ENCODE results near the gene CKB.
A peak's percentile ranks its signal among the peaks of the same experiment; 100 is the strongest.
"Not testable (repeated sequence)": the region's sequence is repeated elsewhere in the genome, so short reads cannot be mapped to it uniquely, and the experiment has no call there.

Gene CKB

GRCh38 chr14:103526247-103526913 lies 3.8 kb upstream of the CKB start:
- DNase-seq (ENCODE audit: low read depth in 3 of 3): no peak

- not testable (repeated sequence) for DNase-seq (ENCODE audit: low read depth in 3 of 3)
Measured at GRCh38 chr14:103525430-103526246, 3.0 kb upstream of the CKB start.

- DNase-seq (ENCODE audit: low read depth in 3 of 3): no peak
Measured at GRCh38 chr14:103524002-103524935, 1.6 kb upstream of the CKB start.

- DNase-seq (ENCODE audit: low read depth in 3 of 3): no peak
Measured at GRCh38 chr14:103523575-103523954, 935 bp upstream of the CKB start.

GRCh38 chr14:103521951-103522563 lies 573 bp downstream of the CKB start:
- no peak for DNase-seq (ENCODE audit: low read depth in 3 of 3)

GRCh38 chr14:103521438-103521950 lies 1.1 kb downstream of the CKB start:
- no peak for DNase-seq (ENCODE audit: low read depth in 3 of 3)

GRCh38 chr14:103520657-103521437 lies 1.8 kb downstream of the CKB start:
- DNase-seq (ENCODE audit: low read depth in 3 of 3): peak in 2 of 3 donors; percentile 16 to 43

- no peak for DNase-seq (ENCODE audit: low read depth in 3 of 3)
Measured at GRCh38 chr14:103520269-103520656, 2.4 kb downstream of the CKB start.

- DNase-seq (ENCODE audit: low read depth in 3 of 3): no peak
Measured at GRCh38 chr14:103519837-103520212, 2.8 kb downstream of the CKB start.

GRCh38 chr14:103519043-103519836 lies 3.4 kb downstream of the CKB start:
- no peak for DNase-seq (ENCODE audit: low read depth in 3 of 3)

GRCh38 chr14:103518422-103519042 lies 4.1 kb downstream of the CKB start:
- DNase-seq (ENCODE audit: low read depth in 3 of 3): peak; percentile 19 to 59 (median 39)

- no peak for DNase-seq (ENCODE audit: low read depth in 3 of 3)
Measured at GRCh38 chr14:103517721-103518421, 4.8 kb downstream of the CKB start.

GRCh38 chr14:103517174-103517566 lies 5.5 kb downstream of the CKB start:
- no peak for DNase-seq (ENCODE audit: low read depth in 3 of 3)

- DNase-seq (ENCODE audit: low read depth in 3 of 3): no peak
Measured at GRCh38 chr14:103516426-103517173, 6.0 kb downstream of the CKB start.

- DNase-seq (ENCODE audit: low read depth in 3 of 3): no peak
Measured at GRCh38 chr14:103514596-103515421, 7.8 kb downstream of the CKB start.

- DNase-seq (ENCODE audit: low read depth in 3 of 3): no peak
Measured at GRCh38 chr14:103512701-103513611, 9.7 kb downstream of the CKB start.

Data from stimulated activated CD4-positive, alpha-beta T cell treated with anti-CD3 and anti-CD28 coated beads, TNF-alpha, amount 100 ng/mL, for 48 hours (primary cell).